SU-DHL-6 (cell line): ENCODE results near the gene PTPRN2.

ENCODE experiments used
- H2AFZ ChIP-seq: fragments of 200-600 bp; sonication (generic); 2 replicates; pipeline ENCODE4 v1.6.1; 2014; ENCODE audit warnings: low read depth, mild to moderate bottlenecking, moderate library complexity, mixed read lengths, antibody characterized with exemption, low read length; ENCODE audit not compliant: severe bottlenecking
- H3F3A ChIP-seq: fragments of 200-600 bp; shearing (Covaris generic); 2 replicates; pipeline ENCODE4 v1.6.0; 2016; ENCODE audit warnings: antibody characterized with exemption, mild to moderate bottlenecking; ENCODE audit not compliant: insufficient read depth
- H3K27ac ChIP-seq: fragments of 200-600 bp; sonication (generic); 2 replicates; pipeline ENCODE4 v1.5.1; 2016; ENCODE audit warnings: low read depth, mild to moderate bottlenecking, low read length, moderate library complexity, mixed read lengths
- H3K27me3 ChIP-seq: fragments of 200-600 bp; sonication (generic), shearing (Covaris generic); 2 replicates; pipeline ENCODE4 v1.6.0; 2014; ENCODE audit warnings: mild to moderate bottlenecking, low read length
- H3K36me3 ChIP-seq: fragments of 200-600 bp; sonication (generic); 2 replicates; pipeline ENCODE4 v1.6.1; 2014; ENCODE audit warnings: mild to moderate bottlenecking, low read length, mixed read lengths
- H3K4me2 ChIP-seq: fragments of 300-600, 200-600 bp; shearing (Covaris generic), sonication (generic); 2 replicates; pipeline ENCODE4 v1.6.0; 2014; ENCODE audit warnings: low read length, low read depth, mild to moderate bottlenecking; ENCODE audit not compliant: poor library complexity, severe bottlenecking
- H3K4me3 ChIP-seq: fragments of 200-600 bp; sonication (generic); 2 replicates; pipeline ENCODE4 v1.5.1; 2014; ENCODE audit warnings: antibody characterized with exemption, low read length, mild to moderate bottlenecking, mixed read lengths; ENCODE audit not compliant: insufficient read depth, poor library complexity, severe bottlenecking
- H3K79me2 ChIP-seq: fragments of 200-600 bp; sonication (generic); 2 replicates; pipeline ENCODE4 v1.6.1; 2014; ENCODE audit warnings: mild to moderate bottlenecking, low read length, moderate library complexity; ENCODE audit not compliant: insufficient read depth
- H3K9ac ChIP-seq: fragments of 200-600 bp; sonication (generic); 2 replicates; pipeline ENCODE4 v1.7.0; 2014; ENCODE audit warnings: mild to moderate bottlenecking, low read length
- H3K9me2 ChIP-seq: fragments of 200-600 bp; sonication (generic); replicated peaks from 2 replicates; pipeline ENCODE4 v1.6.1; 2014; ENCODE audit warnings: low read length; ENCODE audit not compliant: insufficient read depth
- H3K9me3 ChIP-seq: fragments of 200-600 bp; sonication (generic); 2 replicates; pipeline ENCODE4 v1.6.1; 2014; ENCODE audit warnings: low read length, mixed read lengths; ENCODE audit not compliant: insufficient read depth
- H4K20me1 ChIP-seq: fragments of 200-600 bp; sonication (generic); 2 replicates; pipeline ENCODE4 v1.6.1; 2014; ENCODE audit warnings: low read depth, mild to moderate bottlenecking, antibody characterized with exemption, low read length, moderate library complexity, mixed read lengths
- CTCF ChIP-seq: fragments of 200-600 bp; sonication (generic); IDR thresholded peaks from one replicate; pipeline ENCODE4 v1.5.1; 2017; ENCODE audit warnings: antibody characterized with exemption, mild to moderate bottlenecking, low read length, moderate library complexity; ENCODE audit not compliant: insufficient read depth, poor library complexity, severe bottlenecking
- EZH2phosphoT487 ChIP-seq: fragments of 200-600 bp; sonication (generic), shearing (Covaris generic); conservative IDR thresholded peaks from 2 replicates; pipeline ENCODE4 v1.6.1; 2018; ENCODE audit warnings: mild to moderate bottlenecking, antibody characterized with exemption, low read length, moderate library complexity, mixed read lengths

PTPRN2 gene

GRCh38 chr7:158076656-158077055, 511.0 kb downstream of the PTPRN2 start:
- H3K27ac ChIP-seq: no peak overlapping the region
- H3K9ac ChIP-seq: no peak overlapping the region
- TF ChIP-seq EZH2phosphoT487: no peak
- TF ChIP-seq CTCF: no peak
- no peaks in the 10 kb centered on the region for H4K20me1 ChIP-seq
- no peak overlapping the region for H2AFZ ChIP-seq
- H3K9me3 ChIP-seq: no peaks in the 10 kb centered on the region
- H3K4me2 ChIP-seq: no peak overlapping the region
- H3K9me2 ChIP-seq: no peaks in the 10 kb centered on the region
- H3K27me3 ChIP-seq: no peaks in the 10 kb centered on the region
- H3F3A ChIP-seq: no peaks in the 10 kb centered on the region
- H3K36me3 ChIP-seq: no peaks in the 10 kb centered on the region
- H3K79me2 ChIP-seq: no peaks in the 10 kb centered on the region
- H3K4me3 ChIP-seq: no peak overlapping the region

DNA sequence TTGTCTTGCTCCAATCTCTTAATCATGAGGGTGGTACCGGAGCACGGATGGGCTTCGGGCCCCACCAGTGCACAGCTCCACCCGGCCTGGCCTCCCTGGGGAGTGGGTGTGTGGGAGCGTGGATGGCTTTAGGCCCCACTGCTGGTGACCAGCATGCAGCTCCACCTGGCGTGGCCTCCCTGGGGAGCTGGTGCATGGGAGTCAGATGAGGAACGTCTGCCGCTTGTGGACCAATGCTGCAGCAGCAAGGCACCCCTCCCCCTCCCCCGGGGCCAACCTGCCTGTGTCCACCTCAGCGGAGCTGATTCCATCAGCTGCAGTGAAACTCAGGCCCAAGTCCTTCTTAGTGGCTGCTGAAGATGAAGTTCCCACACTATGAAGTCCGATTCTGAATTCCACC, 511.4 kb downstream of the PTPRN2 start:
- Histone ChIP-seq H3K4me2 (no peak overlapping the region), H4K20me1 (no peaks in the 10 kb centered on the region), H3K36me3 (no peaks in the 10 kb centered on the region), H3F3A (no peaks in the 10 kb centered on the region), H3K9ac (no peak overlapping the region), H3K27me3 (no peaks in the 10 kb centered on the region), H3K79me2 (no peaks in the 10 kb centered on the region), H3K27ac (no peak overlapping the region), H2AFZ (no peak overlapping the region), H3K9me2 (no peaks in the 10 kb centered on the region), H3K9me3 (no peaks in the 10 kb centered on the region), H3K4me3 (no peak overlapping the region)
- TF ChIP-seq EZH2phosphoT487 (no peak), CTCF (no peak)

GRCh38 chr7:158075633-158076001, 512.0 kb downstream of the PTPRN2 start:
- Histone ChIP-seq H3K4me2 (no peak overlapping the region), H3K36me3 (no peaks in the 10 kb centered on the region), H3K4me3 (no peak overlapping the region), H3K27me3 (no peaks in the 10 kb centered on the region), H3K79me2 (no peaks in the 10 kb centered on the region), H3K9me3 (no peaks in the 10 kb centered on the region), H3K9me2 (no peaks in the 10 kb centered on the region), H4K20me1 (no peaks in the 10 kb centered on the region), H3F3A (no peaks in the 10 kb centered on the region), H2AFZ (no peak overlapping the region), H3K9ac (no peak overlapping the region), H3K27ac (no peak overlapping the region)
- no peak for TF ChIP-seq EZH2phosphoT487
- no peak for TF ChIP-seq CTCF
